ENCODE data around the gene HDAC8. TPM values are rescaled to one million over a fixed set of nuclear protein-coding genes. Genes with fewer than 3 reads are reported as not detected.

The HDAC8 gene
- total and polyA plus RNA-seq, 2 donors (not counting 1 experiment from before 2014, with no cell fraction given) = 13.3 to 41.9 TPM

DNA sequence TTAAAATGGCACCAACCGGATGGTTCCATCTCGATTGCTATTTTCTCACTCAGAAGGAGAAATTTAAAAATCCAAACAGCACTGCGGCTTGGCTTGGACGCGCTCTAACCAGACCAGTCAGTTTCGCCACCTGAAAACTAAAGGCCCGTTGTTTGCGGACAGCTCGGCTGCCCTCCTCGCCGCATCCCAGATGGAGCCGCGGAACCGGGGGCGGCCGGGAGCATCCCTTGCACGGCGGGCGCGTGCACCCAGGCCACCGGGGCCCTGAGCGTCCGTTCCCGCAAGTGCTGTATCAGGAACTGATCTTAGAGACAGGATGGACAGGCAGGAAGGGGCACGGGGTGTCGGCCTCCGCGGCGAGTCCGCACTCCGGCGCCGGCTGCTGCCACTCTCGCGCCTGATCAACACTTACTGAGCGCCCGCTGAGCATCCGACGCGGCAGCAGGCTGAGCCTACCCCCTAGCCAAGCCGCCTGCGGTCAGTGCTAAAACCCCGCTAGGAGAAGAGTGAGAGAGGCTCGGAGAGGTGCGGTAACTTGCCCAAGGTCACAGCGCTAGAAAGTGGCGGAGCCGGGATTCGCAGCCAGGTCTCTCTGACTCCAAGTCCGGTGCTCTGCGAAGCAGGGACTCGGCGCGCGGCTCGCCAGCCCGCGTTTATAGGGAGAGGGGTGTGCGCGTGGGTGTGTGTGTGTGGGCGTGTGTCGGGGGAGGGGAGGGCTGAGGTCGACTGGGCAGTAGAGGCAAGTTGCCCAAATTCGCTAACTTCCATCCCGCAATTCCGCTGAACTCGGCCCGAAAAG, 267.2 kb downstream of the HDAC8 start, which contains the start of gene CITED1:
Gene CITED1 (minus strand): TSS at position 629 of the 799 bp plus-strand sequence. CDS start 3,045 bp downstream, outside the sequence.
- peak within 1 kb of the TSS; percentile 62 for H2AFZ ChIP-seq (ENCODE audit: insufficient read depth, low read depth, low read length, poor library complexity, severe bottlenecking)
- intact Hi-C loops (cut with micrococcal nuclease) = no loop called here
- H3K9me3 Mint-ChIP-seq (ENCODE audit: insufficient read depth) = no peaks in the 10 kb centered on the region

More for the DNA sequence above, 267.2 kb downstream of the HDAC8 start, which contains the start of gene CITED1:
- H3K4me2 ChIP-seq (replicated peaks; ENCODE audit: low read depth, low read length, poor library complexity, severe bottlenecking) = peak within 1 kb of the TSS; percentile 83
- no peak within 1 kb of the TSS for H3K27ac ChIP-seq (ENCODE audit: low read length in 2 of 2)
- H3K4me1 ChIP-seq (ENCODE audit: control insufficient read depth in 2 of 2, insufficient read depth in 2 of 2, low read length in 2 of 2) = peaks cover 42 to 43% of the 10 kb centered on the region in 2 donors
- 2% methylated on average over 44 of the region's 68 CpGs for WGBS (ENCODE audit: insufficient coverage)
- H3K4me3 Mint-ChIP-seq = peak within 1 kb of the TSS; percentile 90
- no peaks in the 10 kb centered on the region for H3K79me2 ChIP-seq (ENCODE audit: control insufficient read depth, insufficient read depth, low read length)
- TF ChIP-seq, protein P1, sequence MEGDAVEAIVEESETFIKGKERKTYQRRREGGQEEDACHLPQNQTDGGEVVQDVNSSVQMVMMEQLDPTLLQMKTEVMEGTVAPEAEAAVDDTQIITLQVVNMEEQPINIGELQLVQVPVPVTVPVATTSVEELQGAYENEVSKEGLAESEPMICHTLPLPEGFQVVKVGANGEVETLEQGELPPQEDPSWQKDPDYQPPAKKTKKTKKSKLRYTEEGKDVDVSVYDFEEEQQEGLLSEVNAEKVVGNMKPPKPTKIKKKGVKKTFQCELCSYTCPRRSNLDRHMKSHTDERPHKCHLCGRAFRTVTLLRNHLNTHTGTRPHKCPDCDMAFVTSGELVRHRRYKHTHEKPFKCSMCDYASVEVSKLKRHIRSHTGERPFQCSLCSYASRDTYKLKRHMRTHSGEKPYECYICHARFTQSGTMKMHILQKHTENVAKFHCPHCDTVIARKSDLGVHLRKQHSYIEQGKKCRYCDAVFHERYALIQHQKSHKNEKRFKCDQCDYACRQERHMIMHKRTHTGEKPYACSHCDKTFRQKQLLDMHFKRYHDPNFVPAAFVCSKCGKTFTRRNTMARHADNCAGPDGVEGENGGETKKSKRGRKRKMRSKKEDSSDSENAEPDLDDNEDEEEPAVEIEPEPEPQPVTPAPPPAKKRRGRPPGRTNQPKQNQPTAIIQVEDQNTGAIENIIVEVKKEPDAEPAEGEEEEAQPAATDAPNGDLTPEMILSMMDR (IDR thresholded peaks at IDR 0.05) = no peak
- TF ChIP-seq EZH2 (IDR thresholded peaks at IDR 0.05; ENCODE audit: borderline replicate concordance, insufficient read depth, low read depth, low read length, poor library complexity, severe bottlenecking) = peak; percentile 86
- H4K20me1 ChIP-seq (ENCODE audit: control insufficient read depth, insufficient read depth, low read length, poor library complexity, severe bottlenecking) = no peaks in the 10 kb centered on the region
- POLR2A ChIA-PET = no interaction called here
- peak within 1 kb of the TSS; percentile 14 to 62 (median 52) for H3K4me3 ChIP-seq (ENCODE audit: control extremely low read depth in 1 of 5, extremely low read depth in 1 of 5, insufficient read depth in 1 of 5, low read depth in 2 of 5, low read length in 4 of 5)
- peaks cover 36% of the 10 kb centered on the region for H3K4me1 Mint-ChIP-seq
- no peak within 1 kb of the TSS for H3K27ac Mint-ChIP-seq
- H3K27me3 ChIP-seq (replicated peaks in 1 of 4; ENCODE audit: control extremely low read depth in 1 of 4, control insufficient read depth in 3 of 4, insufficient read depth in 4 of 4, low read length in 3 of 4) = peaks cover 0 to 56% (median 26%) of the 10 kb centered on the region in 4 experiments
- H3K27me3 Mint-ChIP-seq = peaks cover 34% of the 10 kb centered on the region
- DNase-seq (peak; percentile 53), ATAC-seq (ENCODE audit: low read depth) (no peak)
- peak within 1 kb of the TSS; percentile 56 for H3K9ac ChIP-seq (ENCODE audit: low read length)
- CTCF ChIA-PET = interaction anchor here (1.9 kb wide), 1 partner anchor 28 kb away, joined by 7 read pairs; the partner anchor contains the start of gene RPS4X
- H3K9me3 ChIP-seq (ENCODE audit: control extremely low read depth in 1 of 3, control insufficient read depth in 2 of 3, insufficient read depth in 1 of 3, low read length in 2 of 3) = no peaks in the 10 kb centered on the region
- H3K36me3 ChIP-seq (replicated peaks in 1 of 2; ENCODE audit: control extremely low read depth in 1 of 2, control insufficient read depth in 1 of 2, extremely low read depth in 1 of 2, insufficient read depth in 2 of 2, low read length in 1 of 2) = no peaks in the 10 kb centered on the region

Data from B cell (primary cell).